Measurements from ENCODE around the gene CALHM3.
"Not testable (repeated sequence)": the region's sequence is repeated elsewhere in the genome, so short reads cannot be mapped to it uniquely, and the experiment has no call there.

CALHM3 gene

DNA sequence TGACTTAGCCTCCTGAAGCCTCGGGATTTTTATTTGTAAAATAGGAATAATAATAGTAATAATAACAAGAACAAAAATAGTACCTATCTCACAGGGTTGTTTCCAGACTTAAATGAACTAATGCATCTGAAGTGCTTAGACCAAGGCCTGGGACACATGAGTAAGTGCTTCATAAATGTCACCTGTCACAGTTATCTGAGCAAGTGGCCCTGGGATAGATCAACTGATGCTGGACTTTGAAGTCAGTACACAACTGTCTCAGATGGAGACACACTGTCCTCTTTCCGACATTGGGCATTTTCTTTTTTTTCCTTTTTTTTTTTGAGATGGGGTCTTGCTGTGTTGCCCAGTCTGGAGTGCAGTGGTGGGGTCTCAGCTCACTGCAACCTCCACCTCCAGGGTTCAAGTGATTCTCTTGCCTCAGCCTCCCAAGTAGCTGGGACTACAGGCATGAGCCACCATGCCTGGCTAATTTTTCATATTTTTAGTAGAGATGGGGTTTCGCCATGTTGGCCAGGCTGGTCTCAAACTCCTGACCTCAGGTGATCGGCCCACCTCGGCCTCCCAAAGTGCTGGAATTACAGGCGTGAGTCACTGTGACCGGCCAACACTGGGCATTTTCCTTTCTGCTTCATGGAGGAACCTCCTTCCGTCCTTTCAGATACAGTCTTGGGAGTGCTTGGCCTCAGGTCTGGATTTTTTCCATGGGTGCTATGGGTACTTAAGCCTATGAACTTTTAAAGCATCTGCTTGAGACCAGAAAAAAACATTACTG is 7.8 kb upstream of the CALHM3 start:
- H3K36me3 ChIP-seq (ENCODE audit: insufficient read depth, low read length); H3K9ac ChIP-seq (ENCODE audit: low read depth, low read length); H3K9me3 ChIP-seq (ENCODE audit: insufficient read depth, low read depth, low read length); H3K27ac ChIP-seq (ENCODE audit: low read depth, low read length); H3K4me3 ChIP-seq (ENCODE audit: low read length); H3K27me3 ChIP-seq (ENCODE audit: insufficient read depth, low read length); H3K4me1 ChIP-seq (ENCODE audit: insufficient read depth, low read length): not testable (repeated sequence)
- WGBS = 90% methylated on average over 7 of the region's 8 CpGs

DNA sequence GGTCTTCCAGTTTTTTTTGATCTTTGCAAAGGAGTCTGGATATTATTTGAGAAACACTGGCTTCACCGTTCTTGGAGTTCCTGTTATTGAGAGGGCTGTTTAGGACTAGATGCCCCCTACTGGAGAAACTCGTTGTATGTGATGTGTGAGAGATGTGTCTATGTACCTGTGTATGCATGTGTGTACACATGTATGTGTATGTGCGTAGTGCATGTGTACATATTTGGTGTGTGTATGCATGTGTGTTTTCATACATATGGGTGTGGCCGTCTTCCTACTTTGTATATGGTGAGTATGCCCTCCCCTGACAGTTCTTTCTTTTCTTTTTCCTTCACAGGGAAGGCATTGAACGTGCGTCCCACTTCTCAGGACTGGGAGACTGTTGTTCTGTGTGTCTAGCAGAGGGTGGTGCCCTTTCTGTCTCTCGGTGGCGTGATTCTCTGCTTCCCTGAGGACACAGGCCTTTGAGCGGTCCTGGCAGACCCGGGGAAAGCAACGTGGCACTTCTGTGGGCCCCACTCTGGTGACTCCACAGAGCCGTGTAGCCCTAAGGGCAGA is 3.0 kb upstream of the CALHM3 start:
- H3K4me1 ChIP-seq (ENCODE audit: insufficient read depth, low read length) = 0 out of 2 replicates have a peak, but pooled peaks cover 1% of the 10 kb centered on the region
- H3K4me3 ChIP-seq (ENCODE audit: low read length) = no peak overlapping the region

DNA sequence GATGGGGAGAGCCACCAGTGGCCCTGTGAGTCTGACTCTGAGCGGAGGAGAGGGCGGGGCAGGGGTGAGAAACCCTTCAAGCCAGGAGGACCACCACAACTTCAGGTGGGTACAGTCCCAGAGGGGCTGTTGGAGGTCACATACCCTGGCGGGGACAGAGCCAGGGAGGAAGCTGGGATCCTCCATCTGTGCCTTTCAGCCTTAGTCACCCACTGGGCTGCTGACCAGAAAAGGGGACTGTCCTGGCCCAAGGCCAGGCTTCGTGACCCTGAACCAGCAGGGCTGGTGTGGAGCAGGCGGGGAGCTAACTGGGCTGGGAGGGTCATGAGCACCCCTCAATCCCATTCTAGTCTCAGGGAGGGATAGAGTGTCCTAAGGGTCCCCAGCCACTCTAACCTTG is 1.5 kb upstream of the CALHM3 start:
- Histone ChIP-seq H3K4me1 (ENCODE audit: insufficient read depth, low read length) (peaks cover 7% of the 10 kb centered on the region), H3K9ac (ENCODE audit: low read depth, low read length) (no peak overlapping the region), H3K27ac (ENCODE audit: low read depth, low read length) (no peak overlapping the region), H3K9me3 (ENCODE audit: insufficient read depth, low read depth, low read length) (no peaks in the 10 kb centered on the region), H3K27me3 (ENCODE audit: insufficient read depth, low read length) (no peaks in the 10 kb centered on the region), H3K36me3 (ENCODE audit: insufficient read depth, low read length) (no peaks in the 10 kb centered on the region), H3K4me3 (ENCODE audit: low read length) (no peak overlapping the region)
- 93% methylated on average over 5 of the region's 5 CpGs for WGBS

More for the DNA sequence above, 3.0 kb upstream of the CALHM3 start:
- Histone ChIP-seq H3K36me3 (ENCODE audit: insufficient read depth, low read length) (no peaks in the 10 kb centered on the region), H3K9ac (ENCODE audit: low read depth, low read length) (no peak overlapping the region), H3K27ac (ENCODE audit: low read depth, low read length) (no peak overlapping the region), H3K9me3 (ENCODE audit: insufficient read depth, low read depth, low read length) (no peaks in the 10 kb centered on the region), H3K27me3 (ENCODE audit: insufficient read depth, low read length) (no peaks in the 10 kb centered on the region)
- 74% methylated on average over 12 of the region's 12 CpGs for WGBS

DNA sequence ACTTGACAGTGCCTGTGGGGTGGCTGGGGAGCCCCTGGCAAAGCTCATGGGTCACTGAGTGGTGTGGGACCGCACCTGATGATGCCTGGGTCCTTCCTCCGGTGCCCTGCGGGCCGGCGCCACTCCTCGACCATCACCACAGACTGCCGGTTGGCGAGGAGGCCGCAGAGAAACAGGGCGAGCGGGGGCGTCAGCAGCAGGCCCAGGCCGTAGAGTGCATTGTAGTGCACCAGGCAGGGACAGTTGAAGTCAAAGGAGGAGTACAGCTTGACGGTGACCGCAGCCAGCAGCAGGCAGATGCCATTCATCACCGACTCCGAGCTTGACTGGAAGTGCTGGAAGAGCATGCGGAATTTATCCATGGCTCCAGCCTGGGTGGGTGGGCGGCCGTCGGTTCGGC is 369 bp downstream of the CALHM3 start:
- no peaks in the 10 kb centered on the region for H3K27me3 ChIP-seq (ENCODE audit: insufficient read depth, low read length)
- H3K9ac ChIP-seq (ENCODE audit: low read depth, low read length) = no peak overlapping the region

DNA sequence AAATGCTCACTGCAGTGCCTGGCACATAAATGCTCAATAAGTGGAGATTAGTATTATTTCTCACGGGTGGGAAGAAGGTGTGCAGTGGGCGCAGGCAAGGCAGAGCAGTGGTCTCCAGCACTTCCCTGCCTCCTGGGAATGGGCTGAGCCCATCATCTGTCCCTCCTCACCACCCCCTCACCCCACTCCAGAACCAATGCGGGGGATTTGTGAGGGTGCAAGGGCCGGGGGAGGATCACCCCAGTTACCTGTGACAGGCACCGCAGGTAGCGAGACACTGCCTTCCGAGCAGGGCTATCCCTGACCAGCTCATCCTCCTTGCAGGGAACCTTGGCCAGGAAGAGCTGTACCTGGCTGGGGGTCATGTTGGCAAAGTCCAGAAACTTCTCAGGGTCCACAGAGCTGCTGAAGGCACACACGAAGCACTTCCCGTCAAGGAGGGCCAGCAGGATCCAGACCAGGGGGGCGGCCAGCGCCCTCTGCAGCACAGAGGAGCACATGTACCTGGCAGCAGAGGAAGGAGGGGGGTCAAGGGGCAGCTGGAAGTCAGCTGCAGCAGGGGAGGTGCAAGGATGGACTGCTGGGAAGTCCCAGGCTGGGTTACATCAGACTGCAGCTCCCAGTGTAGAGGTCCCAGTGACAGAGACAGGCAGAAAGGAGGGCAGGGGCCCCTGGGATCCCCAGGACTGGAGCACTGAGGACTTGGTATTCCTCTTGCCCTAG is 2.8 kb downstream of the CALHM3 start:
- WGBS = 66% methylated on average over 11 of the region's 11 CpGs
- H3K27ac ChIP-seq (ENCODE audit: low read depth, low read length) = no peak overlapping the region

More for the DNA sequence above, 369 bp downstream of the CALHM3 start:
- H3K9me3 ChIP-seq (ENCODE audit: insufficient read depth, low read depth, low read length) = no peaks in the 10 kb centered on the region
- peaks cover 7% of the 10 kb centered on the region for H3K4me1 ChIP-seq (ENCODE audit: insufficient read depth, low read length)
- no peaks in the 10 kb centered on the region for H3K36me3 ChIP-seq (ENCODE audit: insufficient read depth, low read length)
- no peak overlapping the region for H3K27ac ChIP-seq (ENCODE audit: low read depth, low read length)
- H3K4me3 ChIP-seq (ENCODE audit: low read length) = no peak overlapping the region
- WGBS = 91% methylated on average over 22 of the region's 22 CpGs

DNA sequence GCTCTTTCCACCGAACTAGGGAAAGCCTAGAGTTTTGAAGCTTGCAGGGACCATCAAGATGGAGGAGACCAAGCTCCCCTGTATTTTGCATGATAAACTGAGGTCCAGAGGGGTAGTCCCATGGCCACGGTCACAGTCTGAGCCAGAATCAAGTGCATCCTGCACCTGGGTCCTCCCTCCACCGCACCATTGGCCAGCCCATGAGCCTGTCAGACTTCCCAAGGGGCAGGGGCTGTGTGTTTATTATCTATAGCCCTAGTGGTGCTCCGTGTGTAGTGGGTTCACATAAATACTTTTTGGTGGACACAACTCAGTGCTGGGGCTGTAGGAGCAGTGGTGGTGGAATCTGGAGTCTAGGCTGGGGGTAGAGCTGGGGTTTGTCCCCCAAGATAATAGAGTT is 3.6 kb downstream of the CALHM3 start:
- no peaks in the 10 kb centered on the region for H3K9me3 ChIP-seq (ENCODE audit: insufficient read depth, low read depth, low read length)
- no peak overlapping the region for H3K27ac ChIP-seq (ENCODE audit: low read depth, low read length)
- H3K36me3 ChIP-seq (ENCODE audit: insufficient read depth, low read length) = no peaks in the 10 kb centered on the region
- no peaks in the 10 kb centered on the region for H3K27me3 ChIP-seq (ENCODE audit: insufficient read depth, low read length)
- peaks cover 23% of the 10 kb centered on the region for H3K4me1 ChIP-seq (ENCODE audit: insufficient read depth, low read length)
- 77% methylated on average over 4 of the region's 4 CpGs for WGBS
- H3K4me3 ChIP-seq (ENCODE audit: low read length) = no peak overlapping the region
- no peak overlapping the region for H3K9ac ChIP-seq (ENCODE audit: low read depth, low read length)

More for the DNA sequence above, 2.8 kb downstream of the CALHM3 start:
- Histone ChIP-seq H3K9ac (ENCODE audit: low read depth, low read length) (no peak overlapping the region), H3K36me3 (ENCODE audit: insufficient read depth, low read length) (no peaks in the 10 kb centered on the region), H3K27me3 (ENCODE audit: insufficient read depth, low read length) (no peaks in the 10 kb centered on the region), H3K4me3 (ENCODE audit: low read length) (no peak overlapping the region), H3K4me1 (ENCODE audit: insufficient read depth, low read length) (peaks cover 16% of the 10 kb centered on the region), H3K9me3 (ENCODE audit: insufficient read depth, low read depth, low read length) (no peaks in the 10 kb centered on the region)

DNA sequence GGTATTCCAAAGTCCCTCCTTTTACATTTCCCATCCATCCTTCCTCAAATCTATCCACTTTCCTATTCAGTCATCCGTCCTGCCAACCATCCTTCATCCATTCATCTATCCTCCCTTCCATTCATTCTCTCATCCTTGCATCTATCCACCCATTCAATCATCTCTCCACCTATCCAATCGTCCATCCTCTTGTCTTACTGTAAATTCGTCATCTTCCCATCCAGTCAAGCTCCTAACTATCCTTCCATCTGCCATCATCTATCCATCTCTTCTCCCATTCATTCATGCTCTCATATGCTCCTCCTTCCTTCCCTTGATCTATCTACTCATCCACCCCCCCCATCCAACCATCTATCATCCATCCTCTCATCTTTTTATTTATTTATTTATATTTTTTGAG is 5.0 kb downstream of the CALHM3 start:
- H3K4me1 ChIP-seq (ENCODE audit: insufficient read depth, low read length) = peaks cover 23% of the 10 kb centered on the region
- no peak overlapping the region for H3K27ac ChIP-seq (ENCODE audit: low read depth, low read length)
- no peaks in the 10 kb centered on the region for H3K36me3 ChIP-seq (ENCODE audit: insufficient read depth, low read length)
- H3K27me3 ChIP-seq (ENCODE audit: insufficient read depth, low read length) = no peaks in the 10 kb centered on the region
- H3K4me3 ChIP-seq (ENCODE audit: low read length) = no peak overlapping the region
- 86% methylated on average over 3 of the region's 3 CpGs for WGBS
- no peak overlapping the region for H3K9ac ChIP-seq (ENCODE audit: low read depth, low read length)
- H3K9me3 ChIP-seq (ENCODE audit: insufficient read depth, low read depth, low read length) = no peaks in the 10 kb centered on the region

DNA sequence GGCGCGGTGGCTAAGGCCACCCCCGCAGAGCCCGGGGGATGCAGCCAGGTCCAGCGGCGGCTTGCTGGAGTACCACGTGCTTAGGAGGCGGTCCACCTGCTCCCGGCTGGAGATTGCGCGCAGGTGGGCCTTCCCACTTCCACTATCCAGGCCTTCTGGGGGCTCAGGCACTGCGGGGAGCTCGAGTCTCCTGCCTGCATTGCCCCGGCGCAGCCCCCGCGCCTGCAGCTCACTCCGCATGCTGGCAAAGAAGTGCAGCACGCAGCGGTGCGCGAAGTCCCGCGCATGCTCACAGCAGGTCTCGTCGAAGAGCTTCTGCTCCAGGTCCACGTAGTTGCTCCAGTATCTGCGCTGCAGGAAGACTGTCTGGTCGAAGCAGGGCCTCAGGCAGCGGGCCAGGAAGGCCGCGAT is 5.8 kb downstream of the CALHM3 start:
- no peak overlapping the region for H3K9ac ChIP-seq (ENCODE audit: low read depth, low read length)
- H3K4me3 ChIP-seq (ENCODE audit: low read length) = no peak overlapping the region
- H3K4me1 ChIP-seq (ENCODE audit: insufficient read depth, low read length) = peaks cover 23% of the 10 kb centered on the region
- WGBS = 95% methylated on average over 32 of the region's 32 CpGs
- no peak overlapping the region for H3K27ac ChIP-seq (ENCODE audit: low read depth, low read length)
- H3K9me3 ChIP-seq (ENCODE audit: insufficient read depth, low read depth, low read length) = no peaks in the 10 kb centered on the region
- no peaks in the 10 kb centered on the region for H3K36me3 ChIP-seq (ENCODE audit: insufficient read depth, low read length)
- H3K27me3 ChIP-seq (ENCODE audit: insufficient read depth, low read length) = no peaks in the 10 kb centered on the region

DNA sequence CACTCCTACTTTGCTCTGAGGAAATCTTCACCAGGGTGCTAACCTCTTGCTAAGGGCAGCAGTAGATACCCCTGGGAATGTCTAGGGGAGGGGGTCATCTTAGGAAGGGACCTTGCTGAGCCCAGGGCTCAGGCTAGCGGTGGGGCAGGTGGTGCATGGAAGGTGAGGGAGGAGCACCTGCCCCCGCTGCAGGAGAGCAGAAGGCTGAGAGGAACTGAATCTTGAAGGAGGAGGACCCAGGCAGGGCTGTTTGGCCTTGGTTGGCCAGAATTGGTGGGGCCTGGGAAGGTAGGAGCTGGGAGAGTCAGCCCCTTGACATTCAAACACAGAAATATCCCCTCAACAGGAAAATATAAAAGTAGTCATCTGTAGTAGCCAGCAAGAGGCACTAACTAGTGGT is 7.0 kb downstream of the CALHM3 start:
- no peak overlapping the region for H3K4me3 ChIP-seq (ENCODE audit: low read length)
- H3K9me3 ChIP-seq (ENCODE audit: insufficient read depth, low read depth, low read length) = no peaks in the 10 kb centered on the region
- H3K4me1 ChIP-seq (ENCODE audit: insufficient read depth, low read length) = peaks cover 21% of the 10 kb centered on the region
- WGBS = 91% methylated on average over 2 of the region's 2 CpGs
- no peaks in the 10 kb centered on the region for H3K36me3 ChIP-seq (ENCODE audit: insufficient read depth, low read length)
- no peaks in the 10 kb centered on the region for H3K27me3 ChIP-seq (ENCODE audit: insufficient read depth, low read length)
- no peak overlapping the region for H3K9ac ChIP-seq (ENCODE audit: low read depth, low read length)
- H3K27ac ChIP-seq (ENCODE audit: low read depth, low read length) = no peak overlapping the region

DNA sequence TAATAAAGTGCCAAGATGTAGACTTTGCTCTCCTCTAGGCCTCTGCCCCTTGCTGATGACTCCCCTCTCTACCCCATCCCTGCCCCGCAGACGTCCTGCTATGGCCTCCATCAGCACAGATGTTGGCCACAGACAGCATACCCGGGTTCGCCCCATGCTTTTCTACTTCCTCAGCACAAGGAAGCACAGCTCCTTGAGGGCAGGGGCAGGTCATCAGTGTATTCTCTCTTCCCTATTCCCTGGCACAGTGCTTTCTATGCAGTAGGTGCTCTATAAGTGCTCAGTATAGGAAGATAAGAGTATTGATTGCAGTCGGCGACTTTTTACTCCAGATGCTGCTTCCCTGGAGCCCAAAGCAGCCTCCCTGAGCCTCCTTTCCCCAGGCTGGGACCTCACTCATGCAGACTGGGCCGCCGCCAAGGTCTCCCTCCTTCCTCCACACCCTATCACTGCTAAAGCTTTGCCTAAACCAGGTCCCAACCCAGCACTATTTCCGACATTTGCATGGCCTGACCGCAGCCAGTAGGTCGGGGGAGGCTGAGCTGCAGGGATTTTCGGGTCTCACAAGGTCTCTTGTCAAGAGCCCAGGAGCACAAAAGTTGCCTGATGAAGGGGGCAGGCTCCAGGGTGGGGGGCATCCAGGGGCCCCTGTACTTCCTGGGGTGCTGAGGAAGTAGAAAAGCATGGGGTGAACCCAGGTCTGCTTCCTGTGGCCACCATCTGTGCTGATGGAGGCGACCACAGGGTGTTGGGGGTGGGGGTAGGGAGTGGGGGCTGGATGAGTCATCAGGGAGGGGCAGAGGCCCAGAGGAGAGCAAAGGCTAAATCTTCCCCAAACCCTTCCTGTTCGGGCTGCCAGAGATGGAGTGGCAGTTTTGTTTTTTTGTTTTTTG is 8.0 kb downstream of the CALHM3 start:
- Histone ChIP-seq H3K9me3 (ENCODE audit: insufficient read depth, low read depth, low read length) (no peaks in the 10 kb centered on the region), H3K27ac (ENCODE audit: low read depth, low read length) (no peak overlapping the region), H3K27me3 (ENCODE audit: insufficient read depth, low read length) (no peaks in the 10 kb centered on the region), H3K9ac (ENCODE audit: low read depth, low read length) (no peak overlapping the region), H3K4me1 (ENCODE audit: insufficient read depth, low read length) (peaks cover 16% of the 10 kb centered on the region), H3K36me3 (ENCODE audit: insufficient read depth, low read length) (no peaks in the 10 kb centered on the region), H3K4me3 (ENCODE audit: low read length) (no peak overlapping the region)
- 66% methylated on average over 14 of the region's 14 CpGs for WGBS
